GM08714 (cell line): ENCODE data around the gene IPO5.
"Not testable (repeated sequence)": the region's sequence is repeated elsewhere in the genome, so short reads cannot be mapped to it uniquely, and the experiment has no call there.

Experiments used
- H3K4me3 ChIP-seq: fragments of 200-500 bp; sonication (Bioruptor generic); 2 replicates; pipeline ENCODE4 v1.5.1; 2014; ENCODE audit warnings: mild to moderate bottlenecking, low read length, inconsistent platforms
- ZNF274 ChIP-seq: IDR thresholded peaks from 2 replicates; pipeline ENCODE4 v1.6.1; 2012; ENCODE audit warnings: mild to moderate bottlenecking, low read depth, low read length

The IPO5 gene

DNA sequence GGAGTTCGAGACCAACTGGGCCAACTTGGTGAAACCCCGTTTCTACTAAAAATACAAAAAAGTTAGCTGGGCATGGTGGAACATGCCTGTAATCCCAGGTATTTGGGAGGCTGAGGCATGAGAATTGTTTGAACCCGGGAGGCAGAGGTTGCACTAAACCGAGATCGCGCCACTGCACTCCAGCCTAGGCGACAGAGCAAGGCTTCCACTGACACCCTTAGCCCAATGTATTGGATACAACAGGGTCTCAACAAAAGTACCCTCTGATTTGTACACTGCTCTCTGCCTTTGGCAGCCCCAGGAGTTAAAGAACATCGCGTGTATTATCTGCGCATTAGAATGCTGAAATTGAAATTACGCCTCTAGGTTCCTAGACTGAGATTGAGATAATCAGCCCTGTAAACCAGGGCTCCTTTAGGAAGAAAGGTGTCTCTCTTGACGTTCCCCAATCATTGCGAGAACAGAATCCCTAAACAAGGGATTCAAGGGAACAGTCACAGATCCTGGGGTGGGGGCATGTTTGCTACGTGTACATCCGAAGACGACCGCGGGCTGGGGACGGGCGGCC is 21.9 kb downstream of the IPO5 start:
- peak overlapping the region; percentile 65 for H3K4me3 ChIP-seq
- no peak for TF ChIP-seq ZNF274

DNA sequence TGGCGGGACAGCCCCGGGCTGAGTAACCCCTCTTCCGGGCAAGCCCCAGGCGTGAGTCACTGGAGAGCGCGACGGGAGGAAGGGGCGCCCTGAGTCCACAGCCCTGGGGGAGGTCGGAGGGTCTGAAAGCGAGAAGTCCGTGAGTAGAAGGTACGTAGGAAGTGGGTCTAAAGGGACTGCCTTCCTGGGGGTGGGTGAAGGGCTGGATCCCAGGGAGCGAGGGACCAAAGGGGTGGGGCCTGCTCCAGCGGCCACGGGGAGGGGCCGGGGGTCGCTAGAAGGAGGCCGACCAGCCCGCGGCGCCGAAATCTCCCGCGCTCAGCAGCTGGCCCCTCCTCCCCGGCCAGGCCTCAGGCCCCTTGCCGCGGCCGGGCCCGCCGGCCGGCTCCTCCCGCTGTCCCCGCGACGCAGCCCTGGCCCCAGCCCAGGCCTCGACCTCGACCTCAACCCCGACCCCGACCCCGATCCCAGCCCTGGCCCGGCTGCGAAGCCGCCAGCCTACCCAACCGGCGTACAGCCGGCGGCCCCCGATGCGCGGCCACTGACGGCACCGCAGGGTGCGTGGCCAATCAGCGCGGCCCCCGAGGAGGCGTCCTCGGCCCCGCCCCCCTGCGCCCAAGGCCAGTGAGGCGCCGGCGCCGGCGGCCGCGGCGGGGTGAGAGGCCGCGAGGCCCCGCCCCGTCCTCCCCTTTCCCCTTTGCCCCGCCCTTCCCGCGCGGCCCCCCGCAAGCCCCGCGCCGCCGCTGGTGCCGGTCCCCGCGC is 22.6 kb downstream of the IPO5 start:
- peak overlapping the region; percentile 97 for H3K4me3 ChIP-seq
- TF ChIP-seq ZNF274: no peak

DNA sequence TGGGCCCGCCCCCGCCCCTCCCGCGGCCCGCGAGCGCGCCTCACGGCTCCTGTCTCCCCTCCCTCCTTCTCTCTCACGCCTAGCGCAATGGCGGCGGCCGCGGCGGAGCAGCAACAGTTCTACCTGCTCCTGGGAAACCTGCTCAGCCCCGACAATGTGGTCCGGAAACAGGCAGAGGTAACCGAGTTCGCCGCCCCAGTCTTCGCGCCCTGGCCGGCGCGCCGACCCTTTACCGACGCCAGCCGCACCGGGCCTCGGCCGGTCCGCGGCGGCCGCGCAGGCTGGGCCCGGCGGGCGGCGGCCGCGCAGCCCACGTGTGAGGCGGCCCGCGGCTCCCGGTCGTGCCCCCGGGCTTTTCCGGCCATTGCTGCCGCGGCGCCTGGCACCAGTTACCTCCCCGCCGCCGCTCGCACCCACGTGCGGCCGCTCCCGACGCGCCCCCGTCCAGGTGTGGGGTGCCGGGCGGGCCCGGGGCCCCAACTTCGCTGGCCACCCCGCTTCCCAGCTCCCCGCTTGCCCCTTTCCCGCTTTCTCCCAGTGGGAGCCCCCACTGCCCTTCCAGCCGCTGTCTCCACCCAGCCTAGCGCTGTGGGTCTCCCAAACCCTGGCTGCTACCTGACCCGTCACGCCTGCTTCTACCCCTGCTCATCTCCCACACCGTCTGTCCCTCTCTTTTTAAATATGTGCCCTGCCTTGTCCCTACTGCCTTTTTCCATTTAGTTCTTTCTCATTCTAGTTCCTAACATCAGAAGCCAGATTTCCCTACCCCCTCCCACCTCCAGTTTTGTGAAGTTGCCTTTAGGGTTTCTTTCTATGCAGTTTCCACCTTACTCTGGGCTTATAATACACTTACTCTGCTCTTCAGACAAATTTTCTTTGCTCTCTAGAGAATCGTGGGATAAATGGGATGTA is 23.4 kb downstream of the IPO5 start:
- H3K4me3 ChIP-seq: peak overlapping the region; percentile 97
- no peak for TF ChIP-seq ZNF274

DNA sequence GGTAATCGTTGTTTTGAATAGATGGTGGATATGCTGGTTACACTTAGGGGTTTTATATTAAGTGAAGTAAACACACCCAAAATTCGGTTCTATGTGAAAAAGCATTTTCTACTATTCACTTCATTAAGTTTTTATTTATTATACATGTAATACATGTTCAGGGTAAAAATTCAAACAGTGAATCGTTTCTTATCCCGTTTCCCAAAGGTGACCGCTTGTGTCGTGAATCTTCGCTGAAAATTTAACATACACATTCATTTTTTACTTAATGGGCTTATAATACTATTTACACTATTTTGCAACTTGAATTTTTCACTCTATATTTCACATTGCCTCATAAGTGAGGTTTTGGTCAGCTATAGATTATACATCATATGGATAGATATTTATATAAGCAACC is 24.5 kb downstream of the IPO5 start:
- H3K4me3 ChIP-seq: peak overlapping the region; percentile 97; the same call in 1 of the 2 replicates
- no peak for TF ChIP-seq ZNF274

DNA sequence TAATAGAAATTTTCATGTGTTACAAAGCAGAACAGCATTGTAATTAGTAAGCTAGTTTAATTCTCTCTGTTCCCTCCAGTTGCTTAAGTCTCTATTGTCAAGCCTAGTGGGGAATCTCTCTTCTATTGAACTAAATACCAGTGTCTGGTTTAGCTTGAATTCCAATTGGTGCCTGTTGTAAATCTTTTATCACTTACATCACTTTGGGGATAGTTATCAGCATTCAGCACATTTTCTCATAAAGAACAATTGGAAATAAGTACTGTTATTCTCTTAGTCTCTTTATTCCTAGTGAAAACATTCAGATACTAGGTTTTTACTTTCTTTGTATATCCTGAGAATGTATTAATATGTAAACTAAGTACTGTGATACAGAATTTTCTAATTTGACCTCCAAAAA is 25.2 kb downstream of the IPO5 start:
- H3K4me3 ChIP-seq: peak overlapping the region; percentile 97; the same call in 1 of the 2 replicates
- TF ChIP-seq ZNF274: no peak

GRCh38 chr13:97979051-97979450 is 25.6 kb downstream of the IPO5 start:
- no peak overlapping the region for H3K4me3 ChIP-seq
- no peak for TF ChIP-seq ZNF274

DNA sequence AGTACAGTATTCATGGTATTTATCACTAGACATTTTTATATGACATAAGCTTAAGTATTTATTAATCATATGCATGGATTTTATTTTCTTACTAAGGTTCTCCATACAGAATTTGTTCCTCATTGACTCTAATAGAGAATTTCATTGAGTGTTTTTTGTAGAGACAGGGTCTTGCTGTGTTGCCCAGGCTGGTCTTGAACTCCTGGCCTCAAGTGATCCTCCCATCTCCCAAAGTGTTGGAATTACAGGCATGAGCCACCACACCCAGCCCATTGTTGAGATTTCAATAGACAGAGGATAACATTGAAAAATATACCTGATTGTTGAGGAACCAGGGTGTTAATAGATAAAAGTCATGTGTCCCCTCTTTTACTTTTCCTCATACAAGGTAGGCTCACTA is 26.1 kb downstream of the IPO5 start:
- no peak overlapping the region for H3K4me3 ChIP-seq
- TF ChIP-seq ZNF274: no peak

- TF ChIP-seq ZNF274: no peak
- no peak overlapping the region for H3K4me3 ChIP-seq
These were observed 28.8 kb downstream of the IPO5 start for GRCh38 chr13:97982286-97982685.

GRCh38 chr13:97986835-97987234 is 33.4 kb downstream of the IPO5 start:
- H3K4me3 ChIP-seq: no peak overlapping the region
- TF ChIP-seq ZNF274: no peak

GRCh38 chr13:97999653-98000052 is 46.2 kb downstream of the IPO5 start:
- TF ChIP-seq ZNF274: no peak
- no peak overlapping the region for H3K4me3 ChIP-seq

GRCh38 chr13:98004107-98004506 is 50.6 kb downstream of the IPO5 start:
- TF ChIP-seq ZNF274: no peak
- H3K4me3 ChIP-seq: no peak overlapping the region

GRCh38 chr13:98004997-98005396 is 51.5 kb downstream of the IPO5 start:
- H3K4me3 ChIP-seq: not testable (repeated sequence)

DNA sequence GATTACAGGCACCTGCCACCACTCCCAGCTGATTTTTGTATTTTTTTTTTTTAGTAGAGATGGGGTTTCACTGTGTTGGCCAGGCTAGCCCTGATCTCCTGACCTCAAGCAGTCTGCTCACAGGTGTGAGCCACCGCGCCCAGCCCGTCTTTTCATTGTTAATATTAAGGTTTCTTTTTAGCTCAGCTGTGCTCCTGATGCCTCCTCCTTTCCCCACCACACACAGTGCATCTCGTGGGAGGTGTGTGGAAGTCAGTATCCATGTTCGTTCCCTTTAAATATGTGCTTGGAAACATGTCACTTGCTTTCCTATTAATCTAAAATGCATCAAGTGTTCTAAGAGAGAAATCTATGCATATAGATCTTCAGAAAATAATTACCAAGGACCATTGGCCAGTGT is 53.5 kb downstream of the IPO5 start:
- TF ChIP-seq ZNF274: no peak
- no peak overlapping the region for H3K4me3 ChIP-seq

GRCh38 chr13:98013241-98013640 is 59.8 kb downstream of the IPO5 start:
- no peak overlapping the region for H3K4me3 ChIP-seq
- no peak for TF ChIP-seq ZNF274

GRCh38 chr13:98014766-98015165 is 61.3 kb downstream of the IPO5 start:
- TF ChIP-seq ZNF274: no peak
- H3K4me3 ChIP-seq: no peak overlapping the region
